Measurements from ENCODE around the gene SAMD13.

The SAMD13 gene

GRCh38 chr1:84301004-84301784, at the start of gene SAMD13:
SAMD13 (plus strand) TSS chr1:84301708; CDS start chr1:84303235, 1,527 bp downstream.
- DNase-seq (ENCODE audit: low read depth) = peak; percentile 85

DNA sequence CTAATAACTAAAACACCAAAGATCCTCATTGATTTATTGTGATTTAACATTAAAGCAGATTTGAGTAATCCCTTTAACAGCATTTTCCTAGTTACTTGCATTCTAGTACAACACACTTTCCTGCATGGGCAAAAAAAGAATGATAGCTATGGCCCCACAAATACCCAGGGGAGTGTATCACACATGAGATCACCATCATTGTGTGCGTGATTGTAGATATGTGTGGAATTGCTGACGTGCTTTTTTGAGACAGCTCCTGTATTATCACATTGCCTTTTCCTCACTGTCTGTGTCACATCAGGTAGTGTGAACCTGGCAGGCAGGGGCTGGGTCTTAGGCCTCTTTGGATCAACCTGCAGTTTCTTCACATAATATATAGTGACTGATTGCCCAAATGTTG, 48.5 kb upstream of the SAMD13 start:
- TF ChIP-seq, protein P1, sequence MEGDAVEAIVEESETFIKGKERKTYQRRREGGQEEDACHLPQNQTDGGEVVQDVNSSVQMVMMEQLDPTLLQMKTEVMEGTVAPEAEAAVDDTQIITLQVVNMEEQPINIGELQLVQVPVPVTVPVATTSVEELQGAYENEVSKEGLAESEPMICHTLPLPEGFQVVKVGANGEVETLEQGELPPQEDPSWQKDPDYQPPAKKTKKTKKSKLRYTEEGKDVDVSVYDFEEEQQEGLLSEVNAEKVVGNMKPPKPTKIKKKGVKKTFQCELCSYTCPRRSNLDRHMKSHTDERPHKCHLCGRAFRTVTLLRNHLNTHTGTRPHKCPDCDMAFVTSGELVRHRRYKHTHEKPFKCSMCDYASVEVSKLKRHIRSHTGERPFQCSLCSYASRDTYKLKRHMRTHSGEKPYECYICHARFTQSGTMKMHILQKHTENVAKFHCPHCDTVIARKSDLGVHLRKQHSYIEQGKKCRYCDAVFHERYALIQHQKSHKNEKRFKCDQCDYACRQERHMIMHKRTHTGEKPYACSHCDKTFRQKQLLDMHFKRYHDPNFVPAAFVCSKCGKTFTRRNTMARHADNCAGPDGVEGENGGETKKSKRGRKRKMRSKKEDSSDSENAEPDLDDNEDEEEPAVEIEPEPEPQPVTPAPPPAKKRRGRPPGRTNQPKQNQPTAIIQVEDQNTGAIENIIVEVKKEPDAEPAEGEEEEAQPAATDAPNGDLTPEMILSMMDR (conservative IDR thresholded peaks at IDR 0.05; ENCODE audit: low read depth, low read length) = no peak
- DNase-seq (ENCODE audit: low read depth) = peak; percentile 35
- no peak overlapping the region for H3K4me3 ChIP-seq (ENCODE audit: low read depth, low read length)

More at GRCh38 chr1:84301004-84301784, at the start of gene SAMD13:
- peak within 1 kb of the TSS; percentile 54 for H3K4me3 ChIP-seq (ENCODE audit: low read depth, low read length)
- TF ChIP-seq, protein P1 (conservative IDR thresholded peaks at IDR 0.05; ENCODE audit: low read depth, low read length) = no peak

- DNase-seq (ENCODE audit: low read depth) = peak; percentile 88
These were observed 47.6 kb upstream of the SAMD13 start for GRCh38 chr1:84253891-84254290.

DNA sequence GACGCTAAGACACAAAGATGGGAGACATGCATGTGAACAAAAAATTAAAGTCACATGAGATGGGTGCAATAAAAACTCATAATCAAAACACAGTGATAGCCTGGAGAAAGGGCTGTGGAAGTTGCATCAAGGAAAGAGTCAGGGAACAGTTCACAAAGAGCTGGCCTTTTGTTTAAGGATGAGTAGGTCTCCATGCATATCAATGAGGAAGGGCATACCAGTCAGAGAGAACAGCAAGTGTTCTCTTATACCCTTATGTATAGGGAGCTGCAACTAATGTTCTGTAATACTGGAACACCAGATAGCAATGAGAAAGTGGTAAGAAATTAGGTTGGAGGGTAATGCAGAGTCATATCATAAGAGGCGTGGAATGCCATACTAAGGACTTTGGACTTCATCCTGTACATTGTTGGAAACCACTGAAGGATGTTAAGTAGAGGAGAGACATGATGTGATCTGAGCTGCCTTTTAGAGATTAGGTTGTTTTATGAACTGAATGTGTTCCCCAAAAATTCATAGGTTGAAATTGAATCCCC, 46.7 kb upstream of the SAMD13 start:
- H3K4me3 ChIP-seq (ENCODE audit: low read depth, low read length) = no peak overlapping the region
- TF ChIP-seq, protein P1 (conservative IDR thresholded peaks at IDR 0.05; ENCODE audit: low read depth, low read length) = no peak
- no peak for DNase-seq (ENCODE audit: low read depth)

More at GRCh38 chr1:84253891-84254290, 47.6 kb upstream of the SAMD13 start:
- H3K4me3 ChIP-seq (ENCODE audit: low read depth, low read length) = no peak overlapping the region
- TF ChIP-seq, protein P1 (conservative IDR thresholded peaks at IDR 0.05; ENCODE audit: low read depth, low read length) = no peak

- TF ChIP-seq, protein P1 (conservative IDR thresholded peaks at IDR 0.05; ENCODE audit: low read depth, low read length) = no peak
- no peak for DNase-seq (ENCODE audit: low read depth)
- H3K4me3 ChIP-seq (ENCODE audit: low read depth, low read length) = no peak overlapping the region
These were observed 45.9 kb upstream of the SAMD13 start for GRCh38 chr1:84255582-84255981.

GRCh38 chr1:84257617-84258016, 43.9 kb upstream of the SAMD13 start:
- no peak for DNase-seq (ENCODE audit: low read depth)
- no peak overlapping the region for H3K4me3 ChIP-seq (ENCODE audit: low read depth, low read length)
- TF ChIP-seq, protein P1 (conservative IDR thresholded peaks at IDR 0.05; ENCODE audit: low read depth, low read length) = no peak
